Effector CD4-positive, alpha-beta T cell (primary cell): ENCODE results near the gene MYOZ3.

Experiments
- DNase-seq: peaks from one replicate; pipeline ENCODE4 v3.0.0-alpha.2; 2020

The MYOZ3 gene

DNA sequence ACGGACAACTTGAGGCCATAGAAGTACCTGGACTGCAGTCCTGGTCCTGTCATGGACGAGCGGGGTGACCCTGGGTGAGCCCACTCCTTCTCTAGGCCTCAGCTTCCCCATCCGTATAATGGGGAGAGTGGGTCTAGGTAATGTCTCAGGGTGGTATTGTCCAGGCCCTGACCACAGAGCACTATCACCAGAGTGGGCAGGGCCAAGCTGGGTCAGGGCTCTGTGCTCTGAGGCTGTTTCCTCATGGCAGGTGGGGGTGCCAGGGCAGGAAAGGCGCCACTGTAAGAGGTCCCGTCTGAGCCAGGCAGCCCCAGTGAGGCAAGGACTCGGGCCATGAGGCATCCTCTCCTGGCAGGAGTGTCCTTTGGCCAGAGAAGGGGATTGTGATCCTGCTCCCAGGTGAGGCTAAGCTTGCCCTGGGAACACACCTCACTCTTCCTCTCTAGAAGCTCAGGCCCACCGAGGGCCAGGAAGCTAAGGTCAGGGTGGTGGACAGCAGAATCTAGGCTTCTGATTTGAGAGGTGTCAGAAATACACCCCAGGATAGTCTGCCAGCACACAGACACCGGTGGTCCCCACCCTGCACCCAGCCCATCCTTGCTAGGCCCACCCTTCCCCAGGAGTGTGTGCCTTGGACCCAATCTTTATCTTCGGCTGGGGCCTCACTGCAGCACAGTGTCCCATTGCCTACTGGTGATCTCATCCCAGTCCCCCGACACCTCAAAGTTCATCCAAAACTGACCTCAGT, 1.5 kb upstream of the MYOZ3 start:
- no peak for DNase-seq

- DNase-seq: no peak
Observed at GRCh38 chr5:150660108-150660831, 781 bp upstream of the MYOZ3 start.

- no peak for DNase-seq
Observed at GRCh38 chr5:150661821-150662596, 958 bp downstream of the MYOZ3 start.

DNA sequence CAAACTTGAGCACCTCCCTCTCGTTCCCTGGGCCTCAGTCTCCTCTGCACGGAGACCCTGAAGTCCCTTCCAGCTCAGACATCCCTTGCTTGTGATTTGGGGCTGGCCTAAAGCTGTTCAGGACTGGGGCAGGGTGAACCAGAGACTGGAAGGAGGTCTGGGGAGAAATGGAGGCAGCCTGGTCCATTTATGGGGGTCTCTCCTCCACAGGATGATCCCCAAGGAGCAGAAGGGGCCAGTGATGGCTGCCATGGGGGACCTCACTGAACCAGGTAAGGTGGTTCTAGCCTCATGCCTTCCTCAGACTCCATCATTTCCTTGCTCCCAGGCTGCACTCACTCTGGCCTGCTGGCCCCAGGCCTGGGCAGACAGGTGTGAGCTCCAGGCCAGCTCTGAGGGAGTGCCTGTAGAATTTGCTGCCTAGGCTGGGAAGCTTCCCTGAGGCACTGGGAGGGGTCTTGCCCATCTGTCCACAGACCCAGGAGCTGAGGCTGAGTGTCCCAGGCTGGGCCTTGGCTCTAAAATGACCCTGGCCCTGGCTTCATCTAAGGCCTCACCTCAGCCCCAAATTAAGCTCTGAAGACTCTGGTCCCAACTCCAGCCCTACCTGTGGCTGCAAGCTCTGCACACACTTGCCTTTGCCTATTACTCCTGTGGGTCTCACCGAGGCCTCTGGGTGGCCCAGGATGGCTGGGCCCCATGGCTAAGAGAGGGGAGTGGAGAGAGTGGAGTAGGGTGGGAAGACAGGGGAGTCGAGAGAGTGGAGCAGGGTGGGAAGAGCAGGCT, 1.9 kb downstream of the MYOZ3 start:
- DNase-seq: no peak

DNA sequence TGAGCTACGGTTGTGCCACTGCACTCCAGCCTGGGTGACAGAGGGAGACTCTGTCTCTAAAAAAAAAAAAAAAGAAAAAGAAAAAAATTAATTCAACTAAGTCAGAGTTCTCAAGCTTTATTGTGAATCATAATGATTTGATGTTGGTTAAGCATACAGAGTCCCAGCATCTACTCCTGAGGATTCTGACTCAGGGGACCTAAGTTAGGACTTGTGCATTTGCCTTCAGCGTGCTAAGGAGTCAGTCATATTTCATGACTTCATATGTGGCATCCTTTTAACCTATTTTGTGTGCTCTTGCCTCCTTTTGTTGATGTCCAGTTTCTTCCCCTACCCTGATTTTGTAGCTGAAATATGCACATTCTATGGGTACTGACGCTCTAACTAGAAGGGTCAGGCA, 2.9 kb downstream of the MYOZ3 start:
- DNase-seq: no peak

DNA sequence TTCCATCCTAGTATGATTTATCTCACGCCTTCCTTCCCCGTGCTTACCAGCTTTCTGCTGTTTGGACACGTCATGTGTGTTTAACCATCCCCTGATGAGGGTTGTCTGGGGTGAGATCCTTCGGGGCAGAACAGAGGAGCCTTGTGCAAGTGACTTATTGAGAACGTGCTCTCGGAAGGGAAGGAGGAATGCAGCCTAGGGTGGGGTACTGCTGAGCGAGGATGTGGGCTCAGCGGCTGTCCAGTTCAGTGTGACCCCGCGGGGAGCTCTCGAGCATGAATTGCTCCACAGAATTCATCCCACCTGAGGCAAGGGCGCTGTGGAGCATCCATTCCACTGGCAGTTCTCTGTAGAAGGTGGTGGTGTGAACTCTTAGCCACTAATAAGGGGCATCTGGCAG, 4.0 kb downstream of the MYOZ3 start:
- DNase-seq: no peak

GRCh38 chr5:150670275-150670947, 9.4 kb downstream of the MYOZ3 start:
- no peak for DNase-seq

DNA sequence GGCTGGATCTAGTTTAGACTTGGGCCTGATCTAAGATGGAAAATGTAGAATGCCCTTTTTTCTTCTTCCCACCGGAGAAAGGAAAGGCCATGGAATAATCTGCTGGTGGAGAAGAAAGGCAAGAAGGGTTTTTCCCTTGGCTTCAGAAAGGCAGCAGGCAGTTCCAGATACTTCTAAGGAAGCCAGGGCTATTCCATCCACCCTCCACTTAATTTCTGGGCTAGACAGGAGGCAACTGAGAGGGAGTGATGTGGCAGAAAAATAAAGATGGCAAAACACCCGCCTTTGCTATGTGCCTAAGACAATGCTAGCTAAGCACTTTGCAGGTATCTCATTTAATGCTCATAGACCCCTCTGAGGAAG, 9.9 kb downstream of the MYOZ3 start:
- DNase-seq: no peak

GRCh38 chr5:150671509-150672236, 10.6 kb downstream of the MYOZ3 start:
- DNase-seq: no peak

DNA sequence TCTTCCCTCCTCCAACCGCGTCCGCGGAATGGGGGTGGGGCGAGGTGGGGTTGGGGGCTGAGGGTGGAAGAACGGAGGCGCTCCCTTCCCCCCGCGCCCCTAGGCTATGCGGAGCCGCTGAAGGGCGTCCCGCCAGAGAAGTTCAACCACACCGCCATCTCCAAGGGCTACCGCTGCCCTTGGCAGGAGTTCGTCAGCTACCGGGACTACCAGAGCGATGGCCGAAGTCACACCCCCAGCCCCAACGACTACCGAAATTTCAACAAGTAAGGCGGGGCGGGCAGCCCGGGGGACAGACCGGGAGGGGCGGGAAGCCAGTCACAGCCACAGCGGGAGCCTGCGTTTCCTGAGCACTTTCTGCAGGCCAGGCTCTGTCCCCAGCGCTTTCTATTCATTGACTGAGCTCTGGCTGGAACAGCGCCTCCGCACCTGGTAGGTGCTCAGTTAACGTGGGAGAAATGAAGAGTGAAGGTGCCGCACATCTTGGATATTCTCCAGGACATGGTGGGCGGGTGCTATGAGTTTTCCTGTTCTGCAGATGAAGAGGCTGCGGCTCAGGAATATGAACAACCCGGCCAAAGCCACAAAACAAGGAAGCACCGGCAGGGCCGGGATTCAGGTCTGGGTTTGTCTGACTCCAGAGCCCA, 11.3 kb downstream of the MYOZ3 start:
- no peak for DNase-seq

GRCh38 chr5:150672884-150673275, 11.8 kb downstream of the MYOZ3 start:
- DNase-seq: no peak

DNA sequence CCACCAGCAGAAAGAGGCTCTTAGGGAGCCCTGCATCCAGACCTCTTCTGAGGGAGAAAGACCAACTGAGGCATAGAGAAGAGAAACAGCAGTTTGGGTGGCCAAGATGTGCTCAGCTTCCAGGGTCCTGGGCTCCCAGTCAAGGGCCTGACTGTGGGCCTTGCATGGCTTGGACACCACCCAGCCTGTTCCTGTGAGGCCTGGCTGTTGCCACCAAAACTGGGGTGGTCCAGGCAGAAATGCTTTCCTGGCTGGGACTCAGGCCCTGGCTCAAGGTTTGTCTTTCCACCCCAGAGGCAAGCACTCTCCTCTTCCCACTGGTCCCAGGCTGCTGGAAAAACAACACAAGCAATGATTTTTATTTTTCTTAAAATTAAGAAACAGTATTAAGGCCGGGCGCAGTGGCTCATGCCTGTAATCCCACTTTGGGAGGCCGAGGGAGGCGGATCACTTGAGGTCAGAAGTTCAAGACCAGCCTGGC, 13.3 kb downstream of the MYOZ3 start:
- DNase-seq: no peak

DNA sequence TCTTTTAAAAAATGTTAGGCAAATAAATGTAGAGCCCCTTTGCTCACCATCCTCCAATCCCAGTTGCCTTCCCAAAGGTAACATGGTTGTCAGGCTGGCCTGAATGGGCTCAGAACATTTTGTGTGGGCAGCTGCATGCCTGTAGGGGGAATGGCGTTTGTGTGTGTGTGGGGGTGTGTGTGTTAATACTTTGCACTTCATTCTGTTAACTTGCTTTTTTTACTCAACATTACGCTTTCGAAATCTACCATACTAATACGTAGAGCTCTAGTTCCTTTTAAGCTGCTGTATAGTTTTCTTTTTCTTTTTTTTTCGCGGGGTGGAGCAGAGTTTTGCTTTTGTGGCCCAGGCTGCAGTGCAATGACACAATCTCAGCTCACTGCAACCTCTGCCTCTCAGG, 14.0 kb downstream of the MYOZ3 start:
- no peak for DNase-seq

DNA sequence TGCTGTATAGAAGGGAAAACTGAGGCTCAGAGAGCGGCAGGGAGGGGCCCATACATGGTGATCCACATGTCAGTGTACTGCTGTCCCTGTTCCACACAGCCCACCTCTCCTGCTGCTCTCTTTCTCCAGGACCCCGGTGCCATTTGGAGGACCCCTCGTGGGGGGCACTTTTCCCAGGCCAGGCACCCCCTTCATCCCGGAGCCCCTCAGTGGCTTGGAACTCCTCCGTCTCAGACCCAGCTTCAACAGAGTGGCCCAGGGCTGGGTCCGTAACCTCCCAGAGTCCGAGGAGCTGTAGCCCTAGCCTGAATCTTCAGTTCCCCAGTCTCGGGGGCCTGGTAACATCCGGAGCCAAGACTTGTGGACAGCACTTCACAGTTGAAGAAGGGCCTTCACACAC, 15.5 kb downstream of the MYOZ3 start:
- no peak for DNase-seq

DNA sequence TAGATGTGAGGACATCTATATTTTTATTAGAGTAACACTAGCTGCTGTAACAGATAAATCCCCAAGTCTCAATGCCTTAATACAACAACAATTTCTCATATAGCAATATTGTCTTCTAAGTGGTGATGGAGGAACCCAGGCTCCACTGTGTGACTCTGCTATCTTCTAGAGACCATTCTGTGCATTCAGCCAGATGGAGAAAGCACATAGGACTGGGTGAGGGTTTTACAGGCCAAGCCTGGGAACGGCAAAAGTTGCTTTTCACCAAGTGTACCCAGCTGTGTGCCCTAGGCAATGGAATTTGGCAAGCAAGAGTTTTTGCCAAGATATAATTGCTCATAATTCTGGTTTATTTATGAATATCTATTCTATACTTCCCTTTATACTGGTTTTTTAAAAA, 28.1 kb downstream of the MYOZ3 start:
- DNase-seq: no peak

- DNase-seq: no peak
Observed at GRCh38 chr5:150690760-150691159, 29.7 kb downstream of the MYOZ3 start.

GRCh38 chr5:150692276-150692675, 31.2 kb downstream of the MYOZ3 start:
- DNase-seq: no peak

DNA sequence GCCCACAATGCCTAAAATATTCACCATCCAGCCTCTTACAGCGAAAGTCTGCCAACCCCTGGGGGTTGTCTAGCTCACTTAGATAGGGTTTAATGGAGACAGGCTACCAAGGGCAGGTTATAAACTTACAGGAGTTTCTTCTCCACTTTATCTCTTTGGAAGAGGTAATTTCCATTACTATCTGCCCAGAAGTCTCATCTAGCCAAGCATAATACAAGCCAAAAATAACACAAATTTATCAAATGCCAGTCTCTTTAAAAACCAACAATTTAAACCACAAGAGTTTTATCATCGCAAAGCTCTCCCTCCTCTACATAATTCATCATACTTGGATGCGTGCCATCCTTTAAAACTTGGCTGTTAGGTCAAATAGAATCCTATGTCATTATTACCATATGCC, 33.6 kb downstream of the MYOZ3 start:
- DNase-seq: no peak

DNA sequence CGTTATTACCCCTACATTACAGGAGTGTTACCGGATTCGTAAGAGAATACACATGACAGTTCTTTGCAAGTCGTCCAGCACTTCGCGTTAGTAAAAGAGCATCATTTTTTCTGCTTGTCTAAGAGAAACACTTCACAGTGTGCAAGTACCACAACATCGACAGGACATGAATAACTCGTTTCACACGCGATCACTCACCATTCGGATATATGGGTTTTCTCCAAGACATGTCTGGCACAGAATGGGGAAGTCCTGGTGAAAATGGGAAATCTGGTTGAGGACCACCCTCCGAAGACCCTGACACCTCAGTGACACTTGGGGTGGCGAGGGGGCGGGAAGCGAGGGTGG, 39.2 kb downstream of the MYOZ3 start:
- no peak for DNase-seq

DNA sequence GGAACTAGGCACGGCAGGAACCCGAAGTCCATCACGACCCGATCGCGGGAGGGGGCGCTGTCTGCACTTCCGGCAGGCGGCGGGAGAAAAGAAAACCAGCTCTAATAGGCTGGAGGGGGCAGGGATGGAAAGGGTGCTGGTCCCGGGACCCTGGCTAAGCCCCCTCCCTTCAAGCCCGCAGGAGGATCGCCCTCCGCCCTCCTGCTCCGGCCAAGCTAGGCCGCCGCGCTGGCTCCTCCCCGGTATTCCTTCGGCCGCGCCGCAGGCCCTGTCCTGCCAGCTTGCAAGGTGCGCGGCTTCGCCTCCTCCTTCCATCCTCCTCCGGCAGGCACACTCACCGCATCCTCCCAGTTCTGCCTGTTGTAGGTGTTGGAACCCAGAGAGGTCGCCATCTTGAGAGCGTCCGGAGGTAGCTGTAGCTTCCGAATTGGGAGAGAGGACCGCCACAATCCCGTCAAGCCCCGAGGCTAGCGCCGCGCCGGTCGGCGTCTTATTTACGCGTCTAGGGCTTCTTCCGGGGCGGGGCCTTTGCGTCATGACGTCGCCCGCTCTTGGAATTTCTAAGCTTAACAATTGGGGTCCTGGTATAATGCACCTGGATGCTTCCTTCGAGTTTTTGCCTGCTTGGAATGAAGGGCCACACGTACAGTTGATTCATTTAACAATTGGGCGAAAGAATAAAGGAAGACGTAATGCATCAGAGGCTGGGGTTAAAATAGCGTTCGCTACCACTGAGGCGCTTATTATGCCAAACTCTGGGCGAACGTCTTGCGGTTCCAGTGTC, 39.7 kb downstream of the MYOZ3 start, which contains the start of gene RBM22:
Gene RBM22, minus strand, starts transcription at position 469 of the 784 bp plus-strand sequence. Its CDS starts 77 bp downstream, at position 392.
- DNase-seq: peak; percentile 91
